Inferior parietal cortex (tissue), 1 donor: Measurements from ENCODE around the gene CCDC112.
"Not testable (repeated sequence)": the region's sequence is repeated elsewhere in the genome, so short reads cannot be mapped to it uniquely, and the experiment has no call there.

Experiments used
- DNase-seq: peaks from one replicate; pipeline ENCODE4 v3.0.0-alpha.2; 2016; ENCODE audit errors: extremely low spot score

CCDC112 gene

GRCh38 chr5:115262011-115262320, 34.5 kb downstream of the CCDC112 start:
- no peak for DNase-seq

GRCh38 chr5:115260248-115260647, 36.2 kb downstream of the CCDC112 start:
- no peak for DNase-seq

- DNase-seq, result no peak
Observed at GRCh38 chr5:115257981-115258380, 38.5 kb downstream of the CCDC112 start.

- not testable (repeated sequence) for DNase-seq
Observed at GRCh38 chr5:115249379-115249778, 47.1 kb downstream of the CCDC112 start.

GRCh38 chr5:115246361-115246991, 50.0 kb downstream of the CCDC112 start:
- DNase-seq, result peak; percentile 76

GRCh38 chr5:115243412-115243811, 53.0 kb downstream of the CCDC112 start:
- DNase-seq, result no peak

- DNase-seq, result no peak
Observed at GRCh38 chr5:115241881-115242642, 54.4 kb downstream of the CCDC112 start.

- no peak for DNase-seq
Observed at GRCh38 chr5:115237066-115237465, 59.4 kb downstream of the CCDC112 start.

GRCh38 chr5:115236599-115236998, 59.9 kb downstream of the CCDC112 start:
- DNase-seq, result no peak

- DNase-seq, result no peak
Observed at GRCh38 chr5:115231598-115231997, 64.9 kb downstream of the CCDC112 start.

GRCh38 chr5:115229606-115230005, 66.8 kb downstream of the CCDC112 start:
- no peak for DNase-seq

- no peak for DNase-seq
Observed at GRCh38 chr5:115227281-115227680, 69.2 kb downstream of the CCDC112 start.
